Fibroblast of gingiva (primary cell): ENCODE data around the gene TRIM25.
A peak's percentile ranks its signal among the peaks of the same experiment; 100 is the strongest.
"Not testable (repeated sequence)": the region's sequence is repeated elsewhere in the genome, so short reads cannot be mapped to it uniquely, and the experiment has no call there.

Experiments
- DNase-seq: peaks from one replicate; pipeline ENCODE4 v3.0.0-alpha.2; 2011; ENCODE audit warnings: low read depth

The TRIM25 gene, protein sequence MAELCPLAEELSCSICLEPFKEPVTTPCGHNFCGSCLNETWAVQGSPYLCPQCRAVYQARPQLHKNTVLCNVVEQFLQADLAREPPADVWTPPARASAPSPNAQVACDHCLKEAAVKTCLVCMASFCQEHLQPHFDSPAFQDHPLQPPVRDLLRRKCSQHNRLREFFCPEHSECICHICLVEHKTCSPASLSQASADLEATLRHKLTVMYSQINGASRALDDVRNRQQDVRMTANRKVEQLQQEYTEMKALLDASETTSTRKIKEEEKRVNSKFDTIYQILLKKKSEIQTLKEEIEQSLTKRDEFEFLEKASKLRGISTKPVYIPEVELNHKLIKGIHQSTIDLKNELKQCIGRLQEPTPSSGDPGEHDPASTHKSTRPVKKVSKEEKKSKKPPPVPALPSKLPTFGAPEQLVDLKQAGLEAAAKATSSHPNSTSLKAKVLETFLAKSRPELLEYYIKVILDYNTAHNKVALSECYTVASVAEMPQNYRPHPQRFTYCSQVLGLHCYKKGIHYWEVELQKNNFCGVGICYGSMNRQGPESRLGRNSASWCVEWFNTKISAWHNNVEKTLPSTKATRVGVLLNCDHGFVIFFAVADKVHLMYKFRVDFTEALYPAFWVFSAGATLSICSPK

DNA sequence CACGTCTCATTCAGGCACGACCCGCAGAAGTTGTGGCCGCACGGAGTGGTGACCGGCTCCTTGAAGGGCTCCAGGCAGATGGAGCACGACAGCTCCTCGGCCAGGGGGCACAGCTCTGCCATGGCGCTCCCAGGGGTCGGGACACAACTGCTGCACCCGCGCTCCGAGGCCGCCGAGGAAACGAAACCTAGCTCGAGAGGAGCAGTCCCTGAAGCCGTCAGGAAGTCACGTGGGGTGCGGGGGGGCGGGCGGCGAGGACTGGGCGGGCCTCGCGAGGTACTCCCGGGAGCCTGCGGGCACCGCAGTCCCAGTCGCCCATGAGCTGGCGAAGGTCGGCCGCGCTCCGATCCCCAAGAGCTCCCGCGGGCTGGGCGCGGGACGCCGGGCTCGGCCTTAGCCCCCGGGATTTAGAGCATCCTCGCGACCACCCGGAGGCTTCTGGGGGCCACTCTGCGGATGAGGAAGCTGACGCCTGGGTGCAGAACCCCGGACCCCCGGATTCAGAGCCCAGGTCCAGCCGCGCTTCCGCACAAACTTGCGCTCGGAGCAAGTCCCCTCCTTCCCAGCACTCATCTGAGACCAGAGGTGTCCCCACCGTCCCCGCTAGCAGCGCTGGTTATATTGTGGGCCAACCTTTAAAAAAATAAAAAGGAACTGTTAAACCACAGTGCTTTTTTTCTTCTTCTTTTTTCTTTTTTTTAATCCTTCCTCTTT, at the start of gene TRIM25:
Gene TRIM25 (minus strand): TSS at position 183 of the 714 bp plus-strand sequence. CDS start 61 bp downstream, at position 122.
- DNase-seq: peak; percentile 90

DNA sequence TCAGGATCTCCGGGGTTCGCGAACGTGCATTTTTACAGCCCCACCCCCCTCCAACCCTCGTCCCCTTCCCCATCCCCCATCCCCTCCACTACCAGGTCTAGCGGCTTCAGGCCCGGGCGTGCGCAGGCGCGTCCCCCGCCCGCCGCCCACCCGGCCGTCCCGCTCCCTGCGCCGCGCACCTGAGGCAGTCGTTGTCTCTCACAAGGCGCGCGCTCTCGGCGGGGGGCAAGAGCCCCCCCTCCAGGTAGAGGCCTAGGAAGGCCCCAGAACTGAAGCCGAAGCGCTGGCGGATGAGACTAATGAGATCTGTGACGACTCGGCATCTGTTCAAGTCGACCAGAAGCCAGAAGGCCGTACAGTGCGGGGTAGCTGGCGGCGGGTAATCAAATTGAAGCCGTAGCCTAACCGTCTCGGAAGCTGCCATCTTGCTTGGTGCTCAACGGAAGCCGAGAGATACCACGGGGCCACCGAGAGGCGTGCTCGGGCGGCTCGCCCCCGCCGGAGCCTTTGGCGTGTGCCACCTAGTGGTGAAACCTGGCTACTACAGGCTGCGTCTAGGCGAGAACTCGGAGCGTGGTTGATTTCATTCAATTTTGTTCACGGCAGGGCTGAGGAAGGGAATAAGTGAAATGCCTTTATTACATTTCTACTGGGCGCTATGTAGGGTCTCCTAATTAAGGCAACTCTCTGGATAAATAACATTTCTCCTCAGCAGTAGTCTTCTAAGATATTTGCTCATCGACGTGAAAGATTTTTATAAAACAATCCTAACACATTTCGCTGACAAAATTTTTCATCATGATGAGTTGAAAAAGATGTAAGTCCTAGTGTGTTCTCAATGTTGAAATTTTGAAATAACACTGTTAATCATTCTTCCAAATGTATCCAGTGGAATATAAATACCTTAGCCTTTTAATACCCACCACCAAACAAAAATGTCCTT, 47.0 kb upstream of the TRIM25 start, which contains the start of gene COIL:
Gene COIL (minus strand): TSS at position 455 of the 943 bp plus-strand sequence. CDS start 31 bp downstream, at position 424.
- peak; percentile 85 for DNase-seq

DNA sequence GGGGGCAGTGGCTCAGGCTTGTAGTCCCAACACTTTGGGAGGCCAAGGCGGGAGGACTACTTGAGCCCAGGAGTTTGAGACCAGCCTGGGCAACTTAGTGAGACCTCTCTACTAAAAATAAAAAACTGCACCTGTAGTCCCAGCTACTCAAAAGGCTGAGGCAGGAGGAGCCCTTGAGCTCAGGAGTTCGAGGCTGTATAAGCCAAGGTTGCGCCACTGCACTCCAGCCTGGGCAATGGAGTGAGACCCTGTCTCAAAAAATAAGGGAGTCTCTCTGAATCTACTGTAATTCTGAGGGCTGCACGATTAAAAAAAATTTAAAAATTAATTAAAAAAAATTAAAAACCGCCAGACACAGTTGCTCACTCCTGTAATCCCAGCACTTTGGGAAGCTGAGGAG, 43.1 kb upstream of the TRIM25 start:
- DNase-seq: no peak

DNA sequence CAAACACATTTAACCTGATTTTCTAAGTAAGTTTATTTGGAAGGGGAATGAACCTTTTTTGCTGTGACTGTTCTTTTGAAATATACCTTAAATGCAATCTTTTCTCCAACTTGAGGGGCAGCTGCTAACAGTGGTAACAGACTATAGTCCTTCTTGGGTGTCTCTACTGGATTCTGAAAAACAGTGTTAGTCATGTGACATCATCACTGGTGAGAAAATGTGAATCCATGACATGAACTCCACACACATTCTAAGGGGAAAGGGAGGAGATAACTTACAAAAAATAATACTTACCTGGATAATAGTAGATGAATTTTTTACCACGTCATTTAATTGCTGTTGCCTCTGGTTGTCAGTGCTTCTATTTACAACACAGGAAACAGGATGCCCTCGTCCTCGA, 35.7 kb upstream of the TRIM25 start:
- no peak for DNase-seq

DNA sequence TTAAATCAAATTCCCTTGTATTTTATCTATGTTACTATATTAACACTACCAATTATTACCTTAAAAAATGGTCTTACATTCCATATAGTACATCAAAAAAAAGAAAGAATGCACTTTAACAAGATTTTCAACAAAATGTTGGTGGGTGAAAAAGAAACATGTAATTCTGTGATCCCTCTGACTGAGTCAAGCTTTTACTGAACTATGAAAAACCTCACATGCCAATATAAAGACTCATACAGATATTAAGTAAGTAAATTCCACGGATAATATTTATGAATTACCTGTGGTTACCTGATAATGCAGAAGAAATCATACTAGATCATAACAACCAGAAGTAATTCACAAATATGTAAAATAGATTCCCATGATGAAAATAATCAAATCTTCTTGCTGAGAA, 34.6 kb upstream of the TRIM25 start:
- DNase-seq: no peak

DNA sequence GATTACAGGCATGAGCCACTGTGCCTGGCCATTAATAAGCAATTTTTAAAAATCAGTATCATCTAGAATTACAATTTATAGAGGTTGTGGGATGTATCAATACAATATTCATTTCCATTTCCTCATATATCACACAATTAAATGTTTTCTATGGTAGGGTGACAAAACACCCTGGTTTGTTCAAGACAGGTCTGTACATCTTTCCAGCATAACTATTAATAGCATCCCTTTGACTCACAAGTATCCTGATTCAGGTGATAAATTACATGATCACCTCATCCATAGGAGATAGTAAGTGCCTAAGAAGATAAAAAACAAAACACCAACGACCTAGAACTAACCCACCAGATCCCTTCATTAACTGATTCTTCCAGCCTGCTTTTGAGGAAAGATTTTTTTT, 33.9 kb upstream of the TRIM25 start:
- no peak for DNase-seq

DNA sequence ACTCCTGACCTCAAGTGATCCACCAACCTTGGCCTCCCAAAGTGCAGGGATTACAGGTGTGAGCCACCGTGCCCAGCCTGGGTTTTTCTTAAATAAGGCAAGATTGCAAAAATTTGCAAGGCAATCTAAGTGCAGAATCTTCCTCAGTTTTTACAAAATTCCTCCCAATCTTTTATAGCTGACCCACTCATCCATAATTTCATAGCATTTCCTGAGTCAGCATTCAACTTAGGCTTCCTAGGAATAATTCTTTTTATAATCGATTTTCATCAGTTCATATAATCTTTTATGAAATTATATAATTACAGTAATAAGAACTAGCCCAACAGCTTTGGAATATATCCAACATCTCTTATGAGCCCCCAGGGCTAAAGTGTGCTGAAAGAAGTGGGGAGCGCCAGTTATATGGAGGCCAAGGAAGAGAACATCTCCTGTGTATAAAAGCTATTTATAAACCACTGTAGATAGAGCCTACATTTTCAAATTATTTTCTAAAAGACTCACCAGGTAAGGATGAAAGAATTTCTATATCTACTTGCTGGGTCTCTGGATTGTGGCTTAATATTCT, 32.2 kb upstream of the TRIM25 start:
- no peak for DNase-seq

DNA sequence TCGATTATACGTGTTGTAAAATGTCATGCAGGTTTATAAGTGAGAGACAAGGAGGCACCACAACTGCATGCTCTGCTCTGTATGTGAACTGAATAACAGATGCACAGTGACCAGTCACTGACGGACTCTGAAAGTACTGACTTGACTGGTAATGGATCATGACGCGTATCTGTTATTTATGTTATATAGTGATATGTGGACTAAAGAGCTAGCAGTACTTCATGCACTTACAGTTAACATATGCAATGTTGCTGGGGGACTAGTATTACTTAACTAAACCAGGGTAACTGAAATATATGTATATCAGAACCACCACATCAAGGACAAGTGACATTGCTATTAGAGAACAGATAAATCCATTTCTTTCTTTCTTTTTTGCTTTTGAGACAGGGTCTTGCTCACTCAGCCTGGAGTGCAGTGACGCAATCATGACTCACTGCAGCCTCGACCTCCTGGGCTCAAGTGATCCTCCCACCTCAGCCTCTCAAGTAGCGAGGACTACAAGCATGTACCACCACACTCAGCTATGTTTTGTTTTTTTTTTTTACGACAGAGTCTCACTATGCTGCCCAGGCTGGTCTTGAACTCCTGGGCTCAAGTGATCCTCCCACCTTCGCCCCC, 29.8 kb upstream of the TRIM25 start:
- DNase-seq: no peak

DNA sequence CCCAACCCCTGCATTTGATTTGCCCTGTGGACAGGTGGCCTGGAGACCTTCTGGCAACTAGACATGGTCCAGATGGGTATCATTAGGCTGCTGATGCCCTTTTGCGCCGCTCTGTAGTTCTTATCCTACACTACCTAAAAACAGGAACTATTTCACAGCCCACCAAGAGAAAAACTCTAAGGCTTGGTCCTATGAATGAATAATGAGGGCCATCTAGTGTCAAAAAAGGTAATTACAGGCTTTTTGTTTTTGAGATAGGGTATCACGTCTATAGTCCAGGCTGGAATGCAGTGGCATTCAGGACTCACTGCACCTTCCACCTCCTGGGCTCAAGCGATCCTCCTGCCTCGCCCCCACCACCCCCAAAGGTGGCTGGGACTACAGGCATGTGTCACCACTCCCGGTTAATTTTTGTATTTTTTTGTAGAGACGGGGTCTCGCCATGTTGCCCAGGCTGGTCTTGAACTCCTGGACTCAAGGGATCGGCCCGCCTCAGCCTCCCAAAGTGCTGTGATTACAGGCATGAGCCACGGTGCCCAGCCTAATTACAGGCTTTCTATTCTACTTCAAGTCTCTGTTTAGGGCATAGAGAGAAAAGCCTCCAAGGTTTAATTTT, 26.1 kb upstream of the TRIM25 start:
- DNase-seq: peak; percentile 37

DNA sequence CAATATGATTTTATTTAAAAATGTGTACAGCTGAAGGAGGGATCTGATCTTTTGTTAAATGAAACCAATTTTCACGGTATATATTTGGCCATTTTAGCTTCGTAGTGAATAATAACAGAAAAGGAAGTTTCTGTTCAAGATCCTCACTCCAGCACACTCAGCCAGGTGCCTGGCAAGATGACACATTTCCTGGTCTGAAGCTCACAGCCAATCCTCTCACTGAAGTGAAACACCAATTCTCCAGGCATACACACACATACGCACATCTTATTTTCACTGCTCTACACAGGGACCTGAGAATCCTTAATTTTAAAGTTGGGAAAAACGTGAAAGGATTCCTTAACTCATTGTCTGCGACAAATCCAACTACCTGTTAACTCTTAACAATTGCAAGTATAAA, 24.4 kb upstream of the TRIM25 start:
- not testable (repeated sequence) for DNase-seq

DNA sequence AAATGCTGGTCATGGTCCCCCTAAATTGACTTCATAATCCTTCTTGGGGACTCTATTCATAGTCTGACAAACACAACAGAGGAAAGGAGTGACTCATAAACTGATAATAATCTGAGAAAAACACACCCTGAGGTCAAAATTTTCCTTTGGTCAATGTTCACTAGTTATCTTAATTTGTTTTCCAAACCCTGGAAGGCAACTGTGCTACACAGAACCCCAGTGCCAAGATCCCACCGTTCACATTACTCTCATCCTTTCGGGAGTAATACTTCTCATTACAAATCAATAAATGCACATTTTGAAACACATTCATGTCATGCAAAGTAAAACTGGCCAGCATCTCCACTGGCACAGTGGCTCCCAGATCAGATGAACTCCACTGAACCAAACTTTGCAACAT, 23.8 kb upstream of the TRIM25 start:
- DNase-seq: no peak

DNA sequence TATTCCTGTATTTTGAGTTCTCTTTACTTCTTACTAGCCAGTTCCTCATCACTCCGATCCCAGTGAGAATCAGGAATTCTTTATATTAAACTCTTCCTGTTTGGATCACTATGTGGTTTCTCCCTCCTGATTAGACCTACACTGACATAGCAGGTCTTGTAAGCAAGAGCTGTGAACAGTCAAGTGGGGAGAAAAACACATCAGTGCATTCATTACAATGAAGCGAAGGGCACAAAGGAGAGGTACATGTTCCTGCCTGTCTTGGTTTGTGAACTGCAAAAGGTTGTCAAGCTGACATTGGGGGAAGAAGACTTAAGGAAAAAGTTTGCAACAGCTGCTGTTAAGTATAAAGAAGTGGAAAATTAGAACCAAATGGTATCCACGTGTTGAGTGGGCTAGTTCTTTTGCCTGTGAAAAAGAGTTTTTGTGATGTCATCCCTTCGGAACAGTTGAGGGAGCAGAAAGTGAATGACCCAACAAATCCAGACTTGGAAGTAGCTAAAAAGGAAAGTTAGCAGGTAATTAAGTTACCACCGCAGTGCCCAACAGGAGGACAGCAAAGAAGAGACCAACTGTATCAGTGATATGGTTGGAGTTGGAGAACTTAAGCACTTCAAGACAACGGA, 23.0 kb upstream of the TRIM25 start:
- no peak for DNase-seq

DNA sequence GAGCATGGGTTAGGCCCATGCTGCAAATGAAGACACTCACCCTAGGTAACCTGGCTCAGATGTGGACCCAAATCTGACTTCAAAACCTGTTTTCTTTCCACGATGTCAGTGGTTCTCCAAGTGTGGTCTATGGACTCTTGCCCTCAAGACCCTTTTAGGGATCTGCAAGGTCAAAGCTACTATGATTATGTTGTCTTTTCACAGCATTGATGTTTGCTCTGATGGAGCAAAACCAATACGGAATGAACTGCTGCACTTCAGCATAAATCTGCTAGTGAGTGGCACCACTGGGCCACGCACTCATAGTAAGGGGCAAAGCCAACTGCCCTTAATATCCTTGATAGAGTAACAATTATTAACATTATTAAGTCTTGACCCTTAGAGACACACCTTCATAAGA, 21.6 kb upstream of the TRIM25 start:
- no peak for DNase-seq

DNA sequence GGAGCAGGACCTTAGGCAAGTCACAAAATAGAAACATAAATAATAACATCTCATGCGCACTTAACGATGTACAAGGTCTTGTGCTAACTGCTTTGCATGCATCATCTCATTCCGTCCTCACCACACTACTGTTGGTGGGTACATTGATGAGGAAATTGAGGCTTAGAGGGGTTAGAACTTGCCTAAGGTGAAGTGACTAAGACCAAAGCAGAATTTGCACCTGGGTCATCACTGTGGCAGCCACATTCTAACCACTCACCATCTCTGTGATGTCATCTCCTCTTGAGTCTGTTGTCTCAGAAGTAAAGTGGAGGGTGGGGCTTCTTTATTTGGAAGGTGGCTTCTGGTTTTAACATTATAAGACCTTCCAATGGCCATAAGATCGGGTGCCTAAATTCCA, 20.4 kb upstream of the TRIM25 start:
- no peak for DNase-seq

DNA sequence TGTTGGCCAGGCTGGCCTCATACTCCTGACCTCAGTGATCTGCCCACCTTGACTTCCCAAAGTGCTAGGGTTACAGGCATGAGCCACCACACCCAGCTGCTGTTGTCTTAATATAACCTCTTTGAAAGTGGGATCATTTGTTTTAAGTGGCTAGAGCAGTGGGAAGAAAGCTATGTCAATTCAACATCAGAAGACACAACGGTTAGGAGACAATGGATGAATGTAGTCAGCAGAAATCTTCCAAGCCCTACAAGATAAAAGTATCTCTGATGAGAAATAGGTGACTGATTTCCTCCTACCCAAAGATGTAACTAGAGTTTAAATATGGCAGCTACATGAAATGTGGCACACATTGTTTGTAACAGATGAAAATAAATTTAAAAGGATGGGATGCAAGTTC, 20.0 kb upstream of the TRIM25 start:
- no peak for DNase-seq

DNA sequence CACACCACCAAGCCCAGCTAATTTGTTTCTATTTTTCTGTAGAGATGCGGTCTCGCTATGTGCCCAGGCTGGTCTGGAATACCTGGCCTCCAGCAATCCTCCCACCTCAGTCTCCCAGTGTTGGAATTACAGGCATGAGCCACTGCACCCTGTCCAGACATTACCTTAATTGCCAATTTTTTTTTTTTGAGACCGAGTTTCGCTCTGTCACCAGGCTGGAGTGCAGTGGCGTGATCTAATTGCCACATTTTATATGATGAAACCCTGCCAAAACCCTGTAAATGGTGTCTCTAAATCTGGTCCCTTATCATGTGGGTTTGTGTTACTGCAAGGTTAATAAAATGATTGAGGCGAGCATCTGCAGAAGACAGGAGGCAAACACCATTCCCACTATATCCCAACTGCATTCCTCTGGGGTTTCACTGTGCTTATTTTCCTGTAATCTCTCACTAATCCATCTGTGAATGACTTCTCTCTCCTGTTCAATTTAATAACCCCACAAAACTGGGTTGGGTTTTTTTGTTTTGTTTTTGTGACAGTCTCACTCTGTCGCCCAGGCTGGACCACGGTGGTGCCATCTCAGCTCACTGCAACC, 19.4 kb upstream of the TRIM25 start:
- DNase-seq: no peak

DNA sequence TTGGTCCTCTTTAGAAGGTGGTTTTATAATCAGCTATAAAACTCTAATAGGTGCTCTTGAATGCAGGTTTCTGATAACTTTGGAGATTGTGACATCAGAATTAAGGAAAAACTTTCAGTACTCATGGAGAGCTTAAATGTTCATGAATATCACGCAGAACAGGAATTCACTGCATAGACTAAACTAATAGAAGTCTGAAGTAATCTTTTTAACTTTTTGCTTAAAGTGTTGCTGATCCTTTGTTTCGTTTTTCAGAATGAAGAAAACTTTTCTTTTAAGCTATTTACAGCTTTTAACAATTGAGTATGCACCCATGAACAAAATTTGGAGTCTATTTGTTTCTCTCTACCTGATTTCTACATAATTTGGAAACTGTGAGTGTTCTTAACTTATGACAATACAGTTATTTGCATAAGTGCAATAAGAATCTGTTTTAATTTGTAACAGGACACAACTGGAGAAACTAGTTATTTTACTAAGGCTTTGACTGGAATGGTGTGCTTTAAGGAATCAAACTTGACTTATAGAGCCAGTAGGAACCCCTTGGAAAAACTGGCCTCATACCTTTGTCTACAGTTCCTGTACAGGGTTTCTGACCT, 17.0 kb upstream of the TRIM25 start:
- DNase-seq: no peak

DNA sequence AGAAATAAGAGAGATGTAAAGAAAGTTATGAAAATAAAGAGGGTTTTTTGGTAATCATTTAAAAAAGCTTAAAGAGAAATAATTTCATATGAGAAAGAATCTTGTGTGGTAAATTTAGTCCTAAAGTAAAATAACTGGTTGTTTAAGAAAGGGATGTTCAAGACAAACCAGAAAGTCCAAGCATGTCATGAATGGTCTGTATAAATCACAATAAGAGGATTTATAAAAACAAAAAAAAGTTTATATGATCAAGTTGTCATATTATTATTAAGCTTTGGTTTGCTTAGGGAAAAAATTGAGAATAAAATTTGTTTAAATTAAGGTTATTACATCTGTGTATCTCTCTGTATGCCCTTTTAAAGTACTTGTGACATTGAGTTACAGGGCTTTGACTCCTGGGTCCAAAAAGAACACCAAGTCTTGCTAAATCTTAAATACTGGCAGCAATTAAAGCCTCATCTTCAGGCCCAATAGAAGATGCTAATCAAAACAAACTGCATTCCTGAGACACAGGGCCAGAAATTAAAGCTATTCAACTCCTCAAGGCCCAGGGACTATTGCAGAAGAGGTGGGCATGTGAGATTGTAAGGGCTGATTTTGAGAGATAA, 15.6 kb upstream of the TRIM25 start:
- no peak for DNase-seq

DNA sequence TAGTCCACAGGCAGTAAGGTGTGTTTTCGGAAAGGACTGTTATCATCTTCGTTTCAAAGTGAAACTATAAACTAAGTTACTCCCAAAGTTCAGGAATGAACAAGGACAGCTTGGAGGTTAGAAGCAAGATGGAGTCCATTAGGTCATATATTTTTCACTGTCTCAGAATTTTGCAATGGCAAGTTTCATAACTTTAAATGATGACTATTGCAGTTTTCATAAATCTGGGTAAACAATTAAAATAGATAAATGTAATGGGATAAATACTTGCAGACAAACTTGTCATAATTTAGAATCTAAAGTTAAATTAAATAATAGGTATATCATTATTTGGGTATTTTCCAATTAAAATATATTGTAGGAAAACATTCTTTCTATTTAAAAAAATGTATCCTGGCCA, 14.7 kb upstream of the TRIM25 start:
- no peak for DNase-seq
